HG03354 (cell line): ENCODE results near the gene BTBD17.
"Not testable (repeated sequence)": the region's sequence is repeated elsewhere in the genome, so short reads cannot be mapped to it uniquely, and the experiment has no call there.

Source experiments
- ATAC-seq: cut with Tn5 transposase; IDR thresholded peaks from one replicate; pipeline ENCODE4 v1.9.1; 2021; ENCODE audit warnings: mild to moderate bottlenecking; ENCODE audit not compliant: unreplicated experiment, poor library complexity, severe bottlenecking

BTBD17 gene, protein sequence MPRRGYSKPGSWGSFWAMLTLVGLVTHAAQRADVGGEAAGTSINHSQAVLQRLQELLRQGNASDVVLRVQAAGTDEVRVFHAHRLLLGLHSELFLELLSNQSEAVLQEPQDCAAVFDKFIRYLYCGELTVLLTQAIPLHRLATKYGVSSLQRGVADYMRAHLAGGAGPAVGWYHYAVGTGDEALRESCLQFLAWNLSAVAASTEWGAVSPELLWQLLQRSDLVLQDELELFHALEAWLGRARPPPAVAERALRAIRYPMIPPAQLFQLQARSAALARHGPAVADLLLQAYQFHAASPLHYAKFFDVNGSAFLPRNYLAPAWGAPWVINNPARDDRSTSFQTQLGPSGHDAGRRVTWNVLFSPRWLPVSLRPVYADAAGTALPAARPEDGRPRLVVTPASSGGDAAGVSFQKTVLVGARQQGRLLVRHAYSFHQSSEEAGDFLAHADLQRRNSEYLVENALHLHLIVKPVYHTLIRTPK

DNA sequence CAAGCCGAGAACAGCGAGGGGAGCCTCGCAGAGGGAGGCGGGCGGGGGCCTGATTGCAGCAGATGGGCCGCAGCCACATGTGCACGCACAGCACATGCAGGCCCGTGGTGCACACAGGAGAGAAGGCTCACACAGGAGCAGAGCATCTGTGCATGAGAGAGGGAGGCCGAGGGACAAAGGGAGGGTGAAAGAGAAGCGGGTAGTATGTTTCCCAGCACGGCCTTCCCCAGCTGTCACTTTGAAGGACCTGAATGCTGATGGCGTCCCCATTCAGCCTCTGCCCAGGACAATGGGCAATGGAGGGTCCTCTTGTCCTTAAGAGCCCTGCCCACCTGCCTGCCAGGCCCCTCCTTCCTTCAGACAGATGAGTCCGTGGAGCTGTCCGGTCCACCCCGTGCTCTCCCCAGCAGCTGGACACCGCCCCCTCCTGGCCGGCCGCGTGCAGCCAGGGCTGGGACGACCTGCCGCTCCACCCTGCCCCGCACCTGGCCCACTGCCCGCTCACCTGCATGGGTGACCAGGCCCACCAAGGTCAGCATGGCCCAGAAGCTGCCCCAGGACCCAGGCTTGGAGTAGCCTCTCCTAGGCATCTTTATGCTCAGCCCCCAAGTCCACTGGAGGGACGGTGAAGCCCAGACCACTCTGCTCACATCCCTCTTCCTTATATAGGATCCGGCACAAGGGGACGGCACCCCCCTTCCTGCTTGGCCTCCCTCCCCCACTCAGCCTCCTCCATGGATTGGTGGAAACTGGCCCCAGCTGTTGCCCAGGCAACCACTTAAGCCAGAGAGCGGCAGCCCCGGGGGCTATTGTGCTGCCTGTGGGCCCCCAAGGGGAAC, at the start of gene BTBD17:
Gene BTBD17 (minus strand): TSS at position 639 of the 839 bp plus-strand sequence. CDS start 49 bp downstream, at position 590.
- ATAC-seq, result no peak

DNA sequence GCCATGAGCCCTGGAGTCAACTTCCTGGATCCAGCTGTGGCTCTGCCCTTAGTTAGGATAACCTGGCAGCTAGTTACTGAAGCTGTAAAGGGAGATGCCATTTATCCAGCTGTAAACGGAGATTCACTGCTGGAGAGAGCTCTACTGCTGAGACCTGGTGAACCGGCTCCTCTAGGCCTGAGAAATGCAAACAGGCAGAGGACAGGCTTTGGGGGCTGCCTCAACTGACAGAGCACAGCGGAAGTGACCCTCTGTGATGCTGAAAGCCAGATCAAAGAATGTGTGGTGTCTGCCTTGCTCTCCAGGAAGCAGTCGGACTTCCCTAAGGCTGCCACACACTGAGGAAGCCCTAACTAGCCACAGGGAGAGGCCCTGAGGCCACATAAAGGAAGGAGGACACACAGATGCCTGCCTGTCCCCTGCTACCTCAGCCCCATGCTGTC, 48.4 kb upstream of the BTBD17 start:
- no peak for ATAC-seq

DNA sequence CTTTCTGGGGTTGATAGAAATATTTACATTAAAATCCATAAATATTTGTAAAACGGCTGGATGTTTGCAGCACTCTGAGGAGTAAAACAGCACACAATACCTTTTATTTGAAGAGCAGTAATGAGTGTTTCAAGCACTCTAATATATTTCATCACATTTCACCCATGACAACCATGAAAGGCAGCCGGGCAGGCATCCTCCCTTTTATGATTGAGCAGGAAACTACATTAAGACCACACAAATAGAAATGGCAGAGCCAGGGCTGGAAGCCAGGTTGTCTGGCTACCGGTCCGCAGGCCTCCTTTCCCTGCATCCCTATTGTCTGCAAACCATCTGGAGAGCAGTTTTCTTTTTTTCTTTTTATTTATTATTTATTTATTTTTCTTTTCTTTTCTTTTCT, 47.1 kb upstream of the BTBD17 start:
- ATAC-seq, result no peak

DNA sequence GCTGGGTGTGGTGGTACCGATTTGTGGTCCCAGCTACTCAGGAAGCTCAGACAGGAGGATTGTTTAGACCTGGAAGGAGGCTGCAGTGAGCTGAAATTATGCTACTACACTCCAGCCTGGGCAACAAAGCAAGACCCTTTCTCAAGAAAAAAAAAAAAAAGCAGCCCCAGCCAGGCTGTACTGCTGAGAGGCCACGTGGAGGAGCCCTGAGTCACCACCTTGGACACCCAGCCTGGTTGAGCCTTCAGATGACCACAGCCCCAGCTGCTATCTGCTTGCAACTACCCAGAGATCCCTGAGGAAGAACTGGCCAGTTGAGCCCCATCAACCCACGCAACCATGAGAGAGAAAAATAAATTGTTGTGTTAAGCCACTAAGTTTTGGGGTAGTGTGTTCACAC, 46.6 kb upstream of the BTBD17 start:
- no peak for ATAC-seq

DNA sequence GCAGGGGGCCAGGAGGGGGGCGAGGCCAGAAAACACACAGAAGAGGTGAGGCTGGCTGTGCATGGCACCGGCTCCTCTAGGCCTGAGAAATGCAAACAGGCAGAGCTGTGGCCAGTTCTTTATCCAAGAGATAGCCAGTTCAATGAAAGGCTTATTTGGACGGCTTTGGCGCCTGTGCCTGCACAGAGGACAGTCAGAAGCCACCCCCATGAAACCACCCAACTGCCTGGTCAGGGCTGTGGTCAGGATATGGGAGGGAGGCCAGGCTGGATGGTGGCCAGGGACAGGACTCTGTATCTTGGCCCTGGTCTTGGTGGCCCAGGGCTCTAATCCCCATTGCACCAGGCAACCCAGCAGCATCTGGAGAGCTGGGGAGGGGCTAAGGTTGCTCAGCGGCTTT, 45.7 kb upstream of the BTBD17 start:
- ATAC-seq, result no peak

DNA sequence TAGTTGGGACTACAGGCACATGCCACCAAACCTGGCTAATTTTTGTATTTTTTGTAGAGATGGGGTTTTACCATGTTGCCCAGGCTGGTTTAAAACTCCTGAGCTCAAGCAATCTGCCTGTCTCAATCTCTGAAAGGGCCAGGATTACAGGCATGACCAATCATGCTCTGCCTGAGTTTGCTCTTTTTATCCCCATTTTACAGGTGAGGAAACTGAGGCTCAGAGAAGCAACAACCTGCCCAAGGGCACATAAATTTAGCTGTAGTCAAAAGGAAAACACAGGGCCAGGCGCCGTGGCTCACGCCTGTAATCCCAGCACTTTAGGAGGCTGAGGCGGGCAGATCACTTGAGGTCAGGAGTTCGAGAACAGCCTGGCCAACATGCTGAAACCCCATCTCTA, 43.6 kb upstream of the BTBD17 start:
- not testable (repeated sequence) for ATAC-seq

DNA sequence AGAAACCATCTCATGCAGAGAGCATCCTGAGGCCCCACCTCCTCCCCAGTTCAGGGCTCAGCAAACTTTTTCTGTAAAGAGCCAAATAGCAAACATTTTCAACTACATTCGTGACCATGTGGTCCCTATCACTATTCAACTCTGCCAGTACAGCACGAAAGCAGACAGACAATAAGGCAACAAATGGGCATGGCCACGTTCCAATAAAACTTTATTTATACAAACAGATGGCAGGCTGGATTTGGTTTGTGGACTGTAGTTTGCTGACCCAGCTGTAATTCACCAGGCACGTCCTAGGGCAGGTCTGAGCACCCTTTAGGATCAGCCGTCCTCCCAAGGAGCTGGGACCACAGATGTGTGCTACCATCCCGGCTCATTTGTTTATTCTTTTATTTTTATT, 43.1 kb upstream of the BTBD17 start:
- ATAC-seq, result no peak

DNA sequence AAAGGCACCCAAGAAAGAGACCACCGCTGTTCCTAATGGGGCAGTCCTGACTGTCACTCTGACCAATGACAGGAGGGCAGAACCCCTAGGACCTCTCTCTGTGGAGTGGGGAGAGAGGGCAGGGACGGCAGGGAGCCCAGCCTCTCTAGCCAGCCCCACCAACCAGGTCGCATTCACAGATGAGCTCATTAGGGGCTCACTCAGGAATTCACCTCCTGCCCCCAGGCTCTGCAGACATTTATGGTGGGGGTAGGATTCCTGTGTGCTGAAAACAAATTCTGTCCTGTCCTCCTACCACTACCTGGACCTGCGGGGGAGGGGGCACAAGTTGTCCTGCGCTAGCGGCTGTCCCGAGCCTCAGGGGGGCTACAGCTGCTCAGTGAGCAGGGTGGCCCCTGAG, 42.5 kb upstream of the BTBD17 start:
- ATAC-seq, result no peak

DNA sequence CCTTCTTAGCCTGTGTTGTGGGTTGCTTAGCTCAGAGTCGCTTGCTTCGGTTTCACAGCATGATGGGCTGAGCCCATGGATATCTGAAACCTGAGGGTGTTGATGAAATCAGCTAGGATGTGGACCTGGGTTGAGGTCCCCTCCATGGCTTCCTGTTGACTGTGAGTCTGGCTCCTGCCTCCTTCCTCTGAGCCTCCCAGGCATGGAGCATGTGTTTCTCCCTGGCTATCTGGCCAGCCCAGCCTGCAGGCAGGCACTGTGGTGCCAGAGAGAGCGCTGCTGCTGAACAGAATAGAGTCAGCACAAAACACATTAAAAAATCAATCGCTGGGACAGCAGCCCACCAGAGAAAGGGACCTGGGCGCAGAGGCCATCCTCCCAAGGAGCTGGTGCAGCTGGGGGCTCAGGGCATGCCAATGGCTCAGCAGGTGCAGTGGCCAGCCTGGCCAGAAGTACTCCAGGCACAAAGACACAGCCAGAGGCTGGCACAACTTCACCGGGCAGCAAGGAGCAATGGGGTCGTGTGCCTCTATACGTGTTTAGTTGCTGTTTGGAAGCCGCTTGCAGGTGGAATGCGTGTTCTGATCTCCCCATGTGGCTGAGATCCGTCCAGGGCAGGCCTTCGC, 42.0 kb upstream of the BTBD17 start:
- ATAC-seq, result no peak

DNA sequence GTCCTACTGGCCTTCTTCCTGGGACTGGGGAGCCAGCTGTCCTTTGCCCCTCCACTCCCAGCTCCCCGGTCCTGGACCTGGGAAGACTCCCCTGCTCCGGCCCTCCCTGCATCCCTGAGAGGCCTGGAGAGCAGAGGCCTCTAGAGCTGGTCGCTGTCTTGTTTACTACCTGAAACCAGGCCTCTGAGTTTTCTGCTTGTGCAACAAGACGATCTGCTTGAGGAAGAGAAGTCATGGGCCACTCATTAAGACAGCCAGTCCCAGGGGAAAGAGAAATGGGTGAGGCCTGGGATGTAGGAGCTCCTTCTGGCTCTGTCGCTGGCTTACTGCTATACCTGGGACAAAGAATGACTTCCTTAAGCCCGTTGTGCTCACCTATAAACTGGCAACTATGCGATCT, 40.4 kb upstream of the BTBD17 start:
- ATAC-seq, result no peak

DNA sequence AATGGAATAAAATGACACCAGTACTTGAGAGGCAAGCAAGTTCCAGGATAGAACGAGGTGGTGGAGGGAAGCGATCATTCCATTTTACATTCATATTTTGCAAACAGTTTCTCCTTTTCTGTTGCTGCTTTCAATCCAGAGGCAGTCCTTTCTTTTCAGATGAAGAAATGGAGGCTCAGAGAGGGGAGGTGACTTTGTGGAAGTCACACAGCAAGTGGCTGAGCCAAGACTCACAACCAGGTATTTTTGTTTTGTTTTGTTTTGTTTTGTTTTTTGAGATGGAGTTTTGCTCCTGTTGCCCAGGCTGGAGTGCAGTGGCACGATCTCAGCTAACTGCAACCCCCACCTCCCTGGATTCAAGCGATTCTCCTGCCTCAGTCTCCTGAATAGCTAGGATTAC, 34.9 kb upstream of the BTBD17 start:
- no peak for ATAC-seq

DNA sequence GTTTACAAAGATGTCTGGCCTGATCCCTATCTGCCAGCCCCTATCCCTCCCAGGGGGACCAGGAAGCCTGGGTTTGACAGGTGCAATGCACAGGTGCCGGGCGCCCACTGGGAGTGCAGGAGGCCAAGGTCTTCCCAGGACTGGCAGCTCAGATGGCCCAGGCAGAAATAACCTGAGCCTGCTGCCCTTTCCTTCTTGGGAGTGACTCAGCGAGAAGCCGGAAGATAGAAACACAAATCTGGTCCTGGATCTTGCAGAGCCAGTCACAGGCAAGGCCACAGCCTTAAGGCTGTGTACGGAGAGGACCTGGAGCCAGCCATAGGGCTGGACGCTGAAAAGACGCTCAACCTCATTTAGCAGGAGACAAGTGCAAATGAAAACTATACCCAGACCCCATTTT, 33.3 kb upstream of the BTBD17 start:
- no peak for ATAC-seq

DNA sequence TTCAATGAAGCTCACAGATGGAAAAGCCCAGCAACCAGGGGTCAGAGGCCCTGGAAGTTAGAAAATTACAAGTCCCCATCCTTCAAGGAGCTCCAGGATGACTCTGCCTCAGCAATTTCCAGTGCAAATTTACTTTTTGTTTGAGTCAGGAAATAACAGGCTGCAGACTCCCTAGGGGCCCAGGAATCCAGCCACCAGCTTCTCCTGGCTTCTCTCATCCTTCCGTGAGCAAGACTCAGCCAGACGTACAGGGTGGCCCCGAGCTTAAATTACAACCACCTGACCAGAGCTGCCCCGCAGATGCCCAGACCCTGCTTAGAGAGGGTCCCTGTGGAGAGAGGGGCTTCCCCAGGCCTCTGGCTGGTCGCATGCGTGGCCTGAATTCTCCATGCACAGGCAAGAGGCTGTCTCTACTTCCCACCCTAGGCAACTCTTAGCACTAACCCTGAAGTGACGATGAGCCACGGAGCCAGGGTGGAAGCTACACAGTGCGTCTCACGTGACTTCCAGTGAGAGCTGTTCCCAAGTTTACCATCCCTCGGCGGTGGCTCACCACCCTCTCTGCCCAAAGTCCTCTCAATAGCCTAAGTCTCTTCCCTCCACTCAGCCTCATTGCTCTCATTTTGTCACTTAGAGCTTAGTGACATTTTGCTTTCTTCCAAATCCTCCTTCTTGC, 32.7 kb upstream of the BTBD17 start:
- no peak for ATAC-seq

DNA sequence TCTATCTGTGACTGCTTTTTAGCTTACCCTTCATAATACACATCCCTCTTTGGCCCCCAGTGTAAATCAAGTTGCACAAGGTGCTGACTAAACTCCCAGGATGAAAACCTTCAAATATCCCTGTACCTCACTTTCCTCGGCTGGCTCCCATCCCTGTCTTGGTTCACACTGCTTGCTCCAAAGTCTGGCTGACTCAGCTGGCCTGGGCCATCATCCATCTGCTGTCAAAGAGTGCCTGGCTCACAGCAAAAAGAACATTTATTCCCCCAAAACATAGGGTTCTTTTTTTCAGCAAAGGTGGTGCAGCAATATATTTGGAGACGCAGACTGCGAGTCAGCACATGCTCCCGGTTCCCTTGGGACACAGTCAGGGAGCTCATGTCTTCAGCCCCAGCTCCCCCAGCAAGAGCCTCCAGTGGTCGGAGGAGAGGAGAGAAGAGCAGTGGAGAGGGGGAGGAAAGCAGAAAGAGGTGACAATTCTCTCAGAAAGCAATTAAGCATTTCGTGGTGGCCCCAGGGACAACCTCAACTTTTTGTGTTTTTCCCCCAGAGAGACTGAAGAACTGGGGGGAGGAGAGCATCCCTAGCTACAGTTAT, 31.8 kb upstream of the BTBD17 start:
- ATAC-seq, result no peak

DNA sequence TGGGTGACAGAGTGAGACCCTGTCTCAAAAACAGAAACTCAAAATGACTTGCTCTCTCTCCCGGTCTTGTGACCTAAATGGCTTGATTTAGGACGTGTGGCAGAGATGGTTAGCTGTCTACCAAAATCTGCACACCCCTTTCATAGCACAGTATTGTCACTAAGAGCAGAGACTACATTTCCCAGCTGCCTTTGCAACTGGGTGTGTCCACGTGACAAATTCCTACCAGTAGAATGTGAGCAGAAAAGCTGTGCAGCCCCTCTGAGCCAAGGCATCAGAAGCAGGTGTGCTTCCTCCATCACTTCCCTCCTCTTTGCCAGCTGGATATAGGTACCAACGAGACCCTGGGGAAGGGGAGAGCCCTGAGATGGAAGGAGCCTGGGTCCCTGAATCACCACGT, 31.2 kb upstream of the BTBD17 start:
- ATAC-seq, result no peak

DNA sequence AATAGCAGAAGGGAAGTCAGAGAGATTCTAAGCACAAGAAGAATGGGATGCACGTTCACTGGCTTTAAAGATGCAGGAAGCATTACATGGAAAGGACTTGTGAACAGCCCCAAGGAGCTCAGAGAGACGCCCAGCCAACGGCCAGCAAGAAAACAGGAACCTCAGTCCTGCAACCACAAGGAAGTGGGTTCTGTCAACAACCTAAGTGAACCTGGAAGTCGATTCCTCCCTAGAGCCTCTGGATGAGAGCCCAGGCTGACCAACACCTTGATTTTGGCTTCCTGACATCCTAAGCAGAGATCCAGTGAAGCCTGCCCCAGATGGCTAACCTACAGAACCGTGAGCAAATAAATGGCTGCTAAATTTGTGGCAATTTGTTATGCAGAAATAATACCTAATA, 30.1 kb upstream of the BTBD17 start:
- no peak for ATAC-seq

DNA sequence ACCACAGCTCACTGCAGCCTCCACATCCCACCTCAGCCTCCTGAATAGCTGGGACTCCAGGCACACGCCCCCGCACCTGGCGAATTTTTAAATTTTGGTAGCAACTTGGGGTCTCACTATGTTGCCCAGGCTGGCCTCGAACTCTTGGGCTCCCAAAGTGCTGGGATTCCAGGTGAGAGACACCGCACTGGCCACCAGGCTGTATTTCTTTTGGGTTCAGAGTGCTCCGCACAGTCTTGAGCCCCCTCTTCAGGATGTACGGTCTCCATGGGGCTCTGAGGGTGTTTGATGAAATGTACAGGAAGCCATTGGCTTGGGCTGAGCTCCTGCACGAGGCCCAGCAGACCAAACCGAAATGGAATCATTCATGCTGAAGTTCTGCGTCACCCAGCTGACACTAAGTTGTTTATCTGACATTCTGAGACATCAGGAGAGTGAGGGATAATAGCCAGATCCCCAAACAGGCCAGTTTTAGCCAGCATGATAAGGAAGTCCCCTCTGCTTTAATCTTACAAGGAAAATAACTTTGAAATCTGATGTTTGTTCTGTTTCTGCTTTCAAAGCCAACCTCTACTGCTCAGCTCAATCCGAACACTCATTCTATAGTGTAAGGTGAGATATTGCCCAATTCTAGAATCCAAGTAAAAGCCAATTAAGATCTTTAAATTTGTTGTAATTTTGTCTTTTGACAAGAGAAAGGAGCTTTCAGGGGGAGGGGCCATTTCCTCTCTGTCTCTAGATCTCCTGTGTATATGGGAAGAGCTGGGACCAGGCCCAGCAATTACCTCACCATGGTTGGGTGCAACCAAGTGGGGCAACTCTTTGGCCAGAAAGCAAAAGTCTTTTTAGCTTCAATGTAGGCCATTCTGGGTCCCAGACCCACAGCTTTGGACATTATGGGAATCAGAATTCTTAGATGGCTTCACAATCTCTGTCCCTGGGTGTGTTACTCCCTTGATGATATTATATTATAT, 29.3 kb upstream of the BTBD17 start:
- ATAC-seq, result no peak

DNA sequence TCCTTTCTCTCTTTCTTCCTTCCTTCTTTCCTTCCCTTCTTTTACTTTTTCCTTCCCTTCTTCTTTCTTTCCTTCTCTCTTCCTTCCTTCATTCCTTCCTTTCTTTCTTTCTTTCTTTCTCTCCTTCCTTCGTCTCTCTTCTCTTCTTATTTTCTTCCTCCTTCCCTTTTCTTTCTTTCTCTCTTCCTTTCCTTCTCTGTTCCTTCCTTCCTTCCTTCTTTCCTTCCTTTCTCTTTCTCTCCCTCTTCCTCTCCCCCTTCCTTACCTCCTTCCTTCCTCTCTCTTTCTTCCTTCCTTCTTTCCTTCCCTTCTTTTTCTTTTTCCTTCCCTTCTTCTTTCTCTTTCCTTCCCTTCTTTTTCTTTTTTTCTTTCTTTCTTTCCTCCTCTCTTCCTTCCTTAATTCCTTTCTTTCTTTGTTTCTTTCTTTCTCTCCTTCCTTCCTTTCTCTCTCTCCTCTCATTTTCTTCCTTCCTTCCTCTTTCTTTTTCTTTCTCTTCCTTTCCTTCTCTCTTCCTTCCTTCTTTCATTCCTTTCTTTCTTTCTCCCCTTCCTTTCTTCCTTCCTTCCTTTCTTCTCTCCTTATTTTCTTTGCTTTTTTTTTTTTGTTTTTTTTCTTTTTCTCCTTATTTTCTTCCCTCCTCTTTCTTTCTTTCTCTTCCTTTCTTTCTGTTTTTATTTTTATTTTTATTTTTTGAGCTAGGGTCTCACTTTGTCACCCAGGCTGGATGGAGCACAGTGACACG, 28.4 kb upstream of the BTBD17 start:
- ATAC-seq, result no peak
